ENCODE data around the gene CD44. TPM values are rescaled to one million over a fixed set of nuclear protein-coding genes. Genes with fewer than 3 reads are reported as not detected.
A peak's percentile ranks its signal among the peaks of the same experiment; 100 is the strongest.

Gene CD44
- total and polyA plus RNA-seq, 4 experiments from 2014 or later: 390 to 809 (median 681) TPM

GRCh38 chr11:35182317-35182939, 43.5 kb downstream of the CD44 start:
- ChIA-PET POLR2A (ENCODE audit: partially characterized antibody) (interaction anchor here (0.7 to 31.9 kb wide), 5 partner anchors 9 to 185 kb away, joined by 3 to 1106 read pairs (median 8); partner anchors contain the start of gene CD44), CTCF (ENCODE audit: partially characterized antibody) (interaction anchor here (1.0 to 10.7 kb wide), 8 partner anchors 8 to 124 kb away, joined by 3 to 118 read pairs (median 6); no protein-coding TSS in a partner anchor)
- H3K36me3 Mint-ChIP-seq: peaks cover 73 to 90% of the 10 kb centered on the region in 2 donors
- peaks cover 65 to 87% (median 75%) of the 10 kb centered on the region in 4 donors for H3K4me1 Mint-ChIP-seq
- H3K4me1 ChIP-seq (ENCODE audit: insufficient read depth, low read length): peaks cover 88% of the 10 kb centered on the region
- DNase-seq: peak in 1 of 5 donors; percentile 30
- H3K4me3 Mint-ChIP-seq: peak overlapping the region in 6 of 8 donors; percentile 30 to 82 (median 48)
- no peak overlapping the region for H3K4me3 ChIP-seq (ENCODE audit: low read length in 2 of 2)
- H3K27me3 Mint-ChIP-seq: no peaks in the 10 kb centered on the region
- peak overlapping the region; percentile 13 for H3K27ac ChIP-seq (ENCODE audit: low read depth, low read length)
- H3K9me3 ChIP-seq (ENCODE audit: control insufficient read depth in 1 of 2, low read length in 2 of 2): no peaks in the 10 kb centered on the region
- H3K27me3 ChIP-seq (ENCODE audit: insufficient read depth, low read length): no peaks in the 10 kb centered on the region
- peaks cover 78% of the 10 kb centered on the region for H3K36me3 ChIP-seq (ENCODE audit: insufficient read depth, low read length)
- peak overlapping the region; percentile 73 to 95 (median 91) for H3K27ac Mint-ChIP-seq
- H3K9me3 Mint-ChIP-seq: no peaks in the 10 kb centered on the region
- intact Hi-C loops (cut with micrococcal nuclease): loop anchor here (2.0 kb wide), 1 partner anchor 14 kb away; no protein-coding TSS in a partner anchor

GRCh38 chr11:35183326-35183925, 44.5 kb downstream of the CD44 start:
- Histone ChIP-seq H3K4me3 (ENCODE audit: low read length in 2 of 2) (no peak overlapping the region), H3K27ac (ENCODE audit: low read depth, low read length) (no peak overlapping the region), H3K4me1 (ENCODE audit: insufficient read depth, low read length) (peaks cover 78% of the 10 kb centered on the region), H3K9me3 (ENCODE audit: control insufficient read depth in 1 of 2, low read length in 2 of 2) (no peaks in the 10 kb centered on the region), H3K36me3 (ENCODE audit: insufficient read depth, low read length) (peaks cover 79% of the 10 kb centered on the region), H3K27me3 (ENCODE audit: insufficient read depth, low read length) (no peaks in the 10 kb centered on the region)
- ChIA-PET POLR2A (ENCODE audit: partially characterized antibody) (interaction anchor here (1.0 to 31.9 kb wide), 8 partner anchors 8 to 185 kb away, joined by 3 to 1106 read pairs (median 4); partner anchors contain the start of gene CD44), CTCF (ENCODE audit: partially characterized antibody) (interaction anchor here (1.0 to 2.7 kb wide), 9 partner anchors 9 to 123 kb away, joined by 3 to 11 read pairs (median 6); no protein-coding TSS in a partner anchor)
- H3K9me3 Mint-ChIP-seq: no peaks in the 10 kb centered on the region
- peak overlapping the region; percentile 73 to 95 (median 91) for H3K27ac Mint-ChIP-seq
- peaks cover 73 to 90% of the 10 kb centered on the region in 2 donors for H3K36me3 Mint-ChIP-seq
- no peak for DNase-seq
- H3K4me3 Mint-ChIP-seq: peak overlapping the region in 7 of 8 donors; percentile 9 to 82 (median 52)
- intact Hi-C loops (cut with micrococcal nuclease): loop anchor here (1.0 to 2.0 kb wide), 2 partner anchors 10 to 13 kb away; no protein-coding TSS in a partner anchor
- H3K27me3 Mint-ChIP-seq: no peaks in the 10 kb centered on the region
- peaks cover 63 to 87% (median 73%) of the 10 kb centered on the region in 4 donors for H3K4me1 Mint-ChIP-seq

GRCh38 chr11:35185696-35186095, 46.7 kb downstream of the CD44 start:
- H3K27me3 ChIP-seq (ENCODE audit: insufficient read depth, low read length): no peaks in the 10 kb centered on the region
- no peaks in the 10 kb centered on the region for H3K9me3 Mint-ChIP-seq
- peak overlapping the region; percentile 73 to 95 (median 90) for H3K27ac Mint-ChIP-seq
- H3K9me3 ChIP-seq (ENCODE audit: control insufficient read depth in 1 of 2, low read length in 2 of 2): no peaks in the 10 kb centered on the region
- H3K4me1 Mint-ChIP-seq: peaks cover 54 to 87% (median 69%) of the 10 kb centered on the region in 4 donors
- CTCF ChIA-PET (ENCODE audit: partially characterized antibody): interaction anchor here (1.9 kb wide), 1 partner anchor 14 kb away, joined by 4 read pairs; no protein-coding TSS in a partner anchor
- H3K4me1 ChIP-seq (ENCODE audit: insufficient read depth, low read length): peaks cover 65% of the 10 kb centered on the region
- H3K27ac ChIP-seq (ENCODE audit: low read depth, low read length): no peak overlapping the region
- POLR2A ChIA-PET (ENCODE audit: partially characterized antibody): interaction anchor here (0.6 to 1.4 kb wide), 4 partner anchors 18 to 186 kb away, joined by 3 to 5 read pairs (median 4); no protein-coding TSS in a partner anchor
- peak overlapping the region in 6 of 8 donors; percentile 17 to 63 (median 52) for H3K4me3 Mint-ChIP-seq
- H3K4me3 ChIP-seq (ENCODE audit: low read length in 2 of 2): no peak overlapping the region
- peaks cover 73 to 90% of the 10 kb centered on the region in 2 donors for H3K36me3 Mint-ChIP-seq
- no peaks in the 10 kb centered on the region for H3K27me3 Mint-ChIP-seq
- no peak for DNase-seq
- H3K36me3 ChIP-seq (ENCODE audit: insufficient read depth, low read length): peaks cover 78% of the 10 kb centered on the region
- intact Hi-C loops (cut with micrococcal nuclease): no loop called here

GRCh38 chr11:35187996-35188395, 49.0 kb downstream of the CD44 start:
- intact Hi-C loops (cut with micrococcal nuclease): no loop called here
- H3K4me1 Mint-ChIP-seq: peaks cover 55 to 91% (median 69%) of the 10 kb centered on the region in 4 donors

GRCh38 chr11:35190804-35191348, 51.9 kb downstream of the CD44 start:
- ChIA-PET CTCF (ENCODE audit: partially characterized antibody) (no interaction called here), POLR2A (ENCODE audit: partially characterized antibody) (interaction anchor here (1.0 to 1.9 kb wide), 6 partner anchors 13 to 51 kb away, joined by 3 to 5 read pairs (median 3); no protein-coding TSS in a partner anchor)
- no peaks in the 10 kb centered on the region for H3K9me3 ChIP-seq (ENCODE audit: control insufficient read depth in 1 of 2, low read length in 2 of 2)
- H3K4me3 ChIP-seq (ENCODE audit: low read length in 2 of 2): no peak overlapping the region
- no peak overlapping the region for H3K27ac ChIP-seq (ENCODE audit: low read depth, low read length)
- H3K27ac Mint-ChIP-seq: peak overlapping the region in 6 of 7 donors; percentile 75 to 89 (median 86)
- peaks cover 58 to 91% (median 74%) of the 10 kb centered on the region in 4 donors for H3K4me1 Mint-ChIP-seq
- peak overlapping the region in 4 of 8 donors; percentile 15 to 60 (median 29) for H3K4me3 Mint-ChIP-seq
- H3K9me3 Mint-ChIP-seq: no peaks in the 10 kb centered on the region
- intact Hi-C loops (cut with micrococcal nuclease): no loop called here
- DNase-seq: peak in 1 of 5 donors; percentile 16
- peaks cover 69% of the 10 kb centered on the region for H3K4me1 ChIP-seq (ENCODE audit: insufficient read depth, low read length)
- no peaks in the 10 kb centered on the region for H3K27me3 ChIP-seq (ENCODE audit: insufficient read depth, low read length)
- H3K36me3 Mint-ChIP-seq: peaks cover 84 to 96% of the 10 kb centered on the region in 2 donors
- H3K27me3 Mint-ChIP-seq: no peaks in the 10 kb centered on the region
- peaks cover 80% of the 10 kb centered on the region for H3K36me3 ChIP-seq (ENCODE audit: insufficient read depth, low read length)

More at GRCh38 chr11:35187996-35188395, 49.0 kb downstream of the CD44 start:
- H3K27me3 ChIP-seq (ENCODE audit: insufficient read depth, low read length): no peaks in the 10 kb centered on the region
- no peak for DNase-seq
- peaks cover 83% of the 10 kb centered on the region for H3K36me3 ChIP-seq (ENCODE audit: insufficient read depth, low read length)
- H3K27me3 Mint-ChIP-seq: no peaks in the 10 kb centered on the region
- H3K9me3 ChIP-seq (ENCODE audit: control insufficient read depth in 1 of 2, low read length in 2 of 2): no peaks in the 10 kb centered on the region
- H3K4me3 ChIP-seq (ENCODE audit: low read length in 2 of 2): no peak overlapping the region
- H3K4me3 Mint-ChIP-seq: peak overlapping the region in 1 of 8 donors; percentile 53
- ChIA-PET CTCF (ENCODE audit: partially characterized antibody) (interaction anchor here (1.8 kb wide), 1 partner anchor 118 kb away, joined by 6 read pairs; no protein-coding TSS in a partner anchor), POLR2A (ENCODE audit: partially characterized antibody) (interaction anchor here (1.1 to 2.1 kb wide), 4 partner anchors 10 to 48 kb away, joined by 3 to 7 read pairs (median 4); partner anchors contain the start of gene CD44)
- H3K36me3 Mint-ChIP-seq: peaks cover 77 to 95% of the 10 kb centered on the region in 2 donors
- peaks cover 69% of the 10 kb centered on the region for H3K4me1 ChIP-seq (ENCODE audit: insufficient read depth, low read length)
- H3K27ac ChIP-seq (ENCODE audit: low read depth, low read length): no peak overlapping the region
- H3K9me3 Mint-ChIP-seq: no peaks in the 10 kb centered on the region
- peak overlapping the region; percentile 42 to 92 (median 80) for H3K27ac Mint-ChIP-seq

GRCh38 chr11:35192347-35192746, 53.4 kb downstream of the CD44 start:
- Mint-ChIP-seq H3K4me3 (peak overlapping the region in 3 of 8 donors; percentile 9 to 50 (median 39)), H3K36me3 (peaks cover 97 to 99% of the 10 kb centered on the region in 2 donors)

More at GRCh38 chr11:35192347-35192746, 53.4 kb downstream of the CD44 start:
- H3K9me3 ChIP-seq (ENCODE audit: control insufficient read depth in 1 of 2, low read length in 2 of 2): no peaks in the 10 kb centered on the region
- DNase-seq: no peak
- CTCF ChIA-PET (ENCODE audit: partially characterized antibody): interaction anchor here (1.2 to 1.3 kb wide), 2 partner anchors 12 to 29 kb away, joined by 3 read pairs; no protein-coding TSS in a partner anchor
- peaks cover 87% of the 10 kb centered on the region for H3K36me3 ChIP-seq (ENCODE audit: insufficient read depth, low read length)
- peaks cover 61 to 100% (median 83%) of the 10 kb centered on the region in 4 donors for H3K4me1 Mint-ChIP-seq
- no peaks in the 10 kb centered on the region for H3K27me3 ChIP-seq (ENCODE audit: insufficient read depth, low read length)
- intact Hi-C loops (cut with micrococcal nuclease): no loop called here
- no peak overlapping the region for H3K27ac ChIP-seq (ENCODE audit: low read depth, low read length)
- POLR2A ChIA-PET (ENCODE audit: partially characterized antibody): interaction anchor here (0.8 to 1.9 kb wide), 6 partner anchors 9 to 25 kb away, joined by 3 to 6 read pairs (median 3); no protein-coding TSS in a partner anchor
- no peaks in the 10 kb centered on the region for H3K9me3 Mint-ChIP-seq
- no peaks in the 10 kb centered on the region for H3K27me3 Mint-ChIP-seq
- H3K4me3 ChIP-seq (ENCODE audit: low read length in 2 of 2): no peak overlapping the region
- H3K4me1 ChIP-seq (ENCODE audit: insufficient read depth, low read length): peaks cover 70% of the 10 kb centered on the region
- peak overlapping the region; percentile 63 to 87 (median 80) for H3K27ac Mint-ChIP-seq

Measured in CD4-positive, alpha-beta memory T cell (primary cell).